GM23338 (cell line): ENCODE measurements around the gene DNTTIP2. TPM values are rescaled to one million over a fixed set of nuclear protein-coding genes. Genes with fewer than 3 reads are reported as not detected.

Source experiments
- ATAC-seq: fragments of 200-7000 bp; cut with Tn5 transposase; 3 replicates; pipeline ENCODE4 v1.9.1; 2020
- DNase-seq: peaks from one replicate; pipeline ENCODE4 v3.0.0-alpha.2; 2015; ENCODE audit warnings: low spot score
- H2AFZ ChIP-seq: fragments of 200-600 bp; sonication (generic); 2 replicates; pipeline ENCODE4 v1.8.0; 2016; ENCODE audit warnings: antibody characterized with exemption, mild to moderate bottlenecking, moderate library complexity
- H3F3A ChIP-seq: fragments of 200-600 bp; sonication (generic); replicated peaks from 2 replicates; pipeline ENCODE4 v1.8.0; 2017; ENCODE audit warnings: antibody characterized with exemption, mixed run types, low read depth
- H3K27ac ChIP-seq: fragments of 200-600 bp; sonication (generic); 2 replicates; pipeline ENCODE4 v1.6.1; 2016; ENCODE audit warnings: low read depth
- H3K27me3 ChIP-seq: fragments of 200-600 bp; sonication (generic); 2 replicates; pipeline ENCODE4 v1.8.0; 2016; ENCODE audit warnings: mild to moderate bottlenecking, mixed run types, moderate library complexity; ENCODE audit not compliant: insufficient read depth
- H3K36me3 ChIP-seq: fragments of 200-600 bp; sonication (generic); 2 replicates; pipeline ENCODE4 v1.8.0; 2016; ENCODE audit warnings: mild to moderate bottlenecking; ENCODE audit not compliant: insufficient read depth
- H3K4me1 ChIP-seq: fragments of 200-600 bp; sonication (generic); 2 replicates; pipeline ENCODE4 v1.8.0; 2016; ENCODE audit warnings: mild to moderate bottlenecking, moderate library complexity; ENCODE audit not compliant: insufficient read depth
- H3K4me2 ChIP-seq: fragments of 200-600 bp; sonication (generic); 2 replicates; pipeline ENCODE4 v1.7.1; 2017; ENCODE audit warnings: mixed run types
- H3K4me3 ChIP-seq: fragments of 200-600 bp; sonication (generic); 2 replicates; pipeline ENCODE4 v1.6.1; 2016; ENCODE audit warnings: mixed run types
- H3K79me2 ChIP-seq: fragments of 200-600 bp; sonication (generic); replicated peaks from 2 replicates; pipeline ENCODE4 v1.8.0; 2017; ENCODE audit warnings: mild to moderate bottlenecking; ENCODE audit not compliant: insufficient read depth
- H3K9me2 ChIP-seq: fragments of 200-600 bp; sonication (generic); 2 replicates; pipeline ENCODE4 v1.8.0; 2017; ENCODE audit not compliant: insufficient read depth
- H4K20me1 ChIP-seq: fragments of 200-600 bp; sonication (generic); replicated peaks from 2 replicates; pipeline ENCODE4 v1.8.0; 2017; ENCODE audit warnings: mild to moderate bottlenecking; ENCODE audit not compliant: insufficient read depth
- H3K27ac Mint-ChIP-seq: 2 replicates; pipeline ENCODE4 v1.8.0; 2020; ENCODE audit warnings: inconsistent platforms, mild to moderate bottlenecking, moderate library complexity, mixed read lengths
- H3K27me3 Mint-ChIP-seq: 3 replicates; pipeline ENCODE4 v1.8.0; 2022; ENCODE audit warnings: low read depth, mild to moderate bottlenecking, moderate library complexity, mixed read lengths, inconsistent platforms; ENCODE audit not compliant: insufficient read depth, poor library complexity
- H3K36me3 Mint-ChIP-seq: 3 replicates; pipeline ENCODE4 v1.8.0; 2021; ENCODE audit warnings: low read depth, mild to moderate bottlenecking, inconsistent platforms, moderate library complexity, mixed read lengths
- H3K4me1 Mint-ChIP-seq: 3 replicates; pipeline ENCODE4 v1.8.0; 2020; ENCODE audit warnings: mild to moderate bottlenecking, inconsistent platforms, mixed read lengths
- H3K4me3 Mint-ChIP-seq: 3 replicates; pipeline ENCODE4 v1.8.0; 2021; ENCODE audit warnings: moderate library complexity, mild to moderate bottlenecking, inconsistent platforms, mixed read lengths
- H3K9me3 Mint-ChIP-seq: 3 replicates; pipeline ENCODE4 v1.8.0; 2020; ENCODE audit warnings: moderate library complexity, mild to moderate bottlenecking, inconsistent platforms, mixed read lengths
- JUNB ChIP-seq: IDR thresholded peaks from one replicate; pipeline ENCODE4 v1.6.1; 2016; ENCODE audit warnings: antibody characterized with exemption; ENCODE audit not compliant: unreplicated experiment
- NANOG ChIP-seq: IDR thresholded peaks from 2 replicates; pipeline ENCODE4 v1.6.1; 2016; ENCODE audit warnings: antibody characterized with exemption, borderline replicate concordance
- STAT1 ChIP-seq: IDR thresholded peaks from one replicate; pipeline ENCODE4 v1.6.1; 2016; ENCODE audit warnings: antibody characterized with exemption; ENCODE audit not compliant: unreplicated experiment
- ZNF331 ChIP-seq: fragments of 250-450 bp; sonication (Bioruptor Pico); IDR thresholded peaks from 2 replicates; pipeline ENCODE4 v1.5.0; 2020; ENCODE audit warnings: low read depth, mild to moderate bottlenecking, moderate library complexity
- microRNA counts: library from miRNA; unstranded; fragments of <30 nt; microRNA quantifications from one replicate; lab custom pipeline; 2017
- microRNA-seq: library from miRNA; unstranded; fragments of <30 nt; microRNA quantifications from one replicate; pipeline ENCODE4, GENCODE V29; 2017
- polyA plus RNA-seq: library from polyadenylated mRNA; unstranded; fragments of >200 nt; fragmentation: Nextera tagmentation; extraction: Ambion mirVana; gene quantifications from 2 replicates; pipeline ENCODE4 v1.2.1, GENCODE V29; 2016
- small RNA-seq: library from RNA; depleted of rRNA; stranded (forward); fragments of <200 nt; gene quantifications from one replicate; pipeline ENCODE3, GENCODE V24; 2014; ENCODE audit warnings: low replicate concordance
- total RNA-seq: library from RNA; depleted of rRNA; stranded (reverse); fragments of >200 nt; shearing (Covaris generic); gene quantifications from 2 replicates; pipeline ENCODE4 v1.2.3, GENCODE V29; 2014; rRNA removed

Gene DNTTIP2
- total and polyA plus RNA-seq, 2 experiments from 2014 or later, result 48.1 to 91.3 TPM

DNA sequence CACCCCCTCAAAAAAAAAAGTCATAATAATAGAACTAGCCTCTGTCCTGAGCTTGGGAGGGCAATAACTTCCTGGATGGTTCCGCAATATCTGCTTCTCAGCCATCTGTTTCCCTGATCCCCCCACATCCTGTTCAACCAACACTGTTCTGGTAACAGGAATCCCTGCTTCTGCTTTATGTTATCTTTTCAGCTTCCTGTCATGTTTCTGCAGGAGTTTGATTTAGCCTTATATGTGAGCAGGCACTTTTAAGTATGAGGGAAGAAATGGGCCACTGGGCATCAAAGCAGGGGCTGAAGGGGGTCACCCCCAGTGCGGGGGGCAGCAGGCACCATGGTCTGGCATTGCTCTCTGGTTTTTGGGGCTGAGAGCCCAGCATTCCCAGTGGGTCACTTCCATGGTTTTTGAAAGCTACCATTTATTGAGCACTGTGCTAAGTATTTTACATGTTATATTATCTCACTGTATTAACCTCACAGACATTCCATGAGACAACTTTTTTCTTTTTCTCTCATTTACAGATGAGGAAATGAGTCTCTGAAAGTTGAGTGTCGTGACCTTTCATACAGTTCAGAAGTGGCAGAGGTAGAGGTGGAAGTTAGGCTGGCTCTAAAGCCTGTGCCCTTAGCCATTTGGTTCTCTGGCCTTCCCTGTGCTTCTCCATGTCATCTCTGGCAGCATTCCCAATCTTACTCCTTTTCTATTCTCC lies 61.9 kb downstream of the DNTTIP2 start:
- DNase-seq (no peak), ATAC-seq (no peak)
- no peaks in the 10 kb centered on the region for H3K79me2 ChIP-seq
- H3K27ac ChIP-seq, result no peak overlapping the region
- no peaks in the 10 kb centered on the region for H3K9me3 Mint-ChIP-seq
- peaks cover 68% of the 10 kb centered on the region for H3K4me1 Mint-ChIP-seq
- H3K4me3 Mint-ChIP-seq, result no peak overlapping the region
- 0 out of 2 replicates have a peak overlapping the region, but pooled peaks have one; percentile 10 for H3K4me2 ChIP-seq
- peaks cover 6% of the 10 kb centered on the region for H3K27me3 Mint-ChIP-seq
- 0 out of 2 replicates have a peak, but pooled peaks cover 4% of the 10 kb centered on the region for H3F3A ChIP-seq
- peak overlapping the region; percentile 58; the same call in 1 of the 2 replicates for H3K27ac Mint-ChIP-seq
- no peaks in the 10 kb centered on the region for H3K36me3 ChIP-seq
- H3K4me1 ChIP-seq, result peaks cover 52% of the 10 kb centered on the region
- peaks cover 3% of the 10 kb centered on the region; the same call in 1 of the 3 replicates for H3K36me3 Mint-ChIP-seq
- no peaks in the 10 kb centered on the region for H3K27me3 ChIP-seq
- no peak overlapping the region for H2AFZ ChIP-seq
- TF ChIP-seq JUNB (no peak), ZNF331 (CRISPR knock-in tag) (no peak), NANOG (no peak), STAT1 (no peak)
- H4K20me1 ChIP-seq, result no peaks in the 10 kb centered on the region
- no peak overlapping the region for H3K4me3 ChIP-seq
- H3K9me2 ChIP-seq, result peaks cover 8% of the 10 kb centered on the region

MicroRNAs encoded within 50 kb of the gene (microRNA counts, 767-probe panel; counts per million panel counts)
- not detected for microRNA hsa-miR-760 (lab: Ali Mortazavi, UCI)

Small RNA genes within 50 kb of the gene (microRNA-seq; reads per million reads assigned to microRNA genes)
- gene MIR760, result 7.8 reads per million, percentile 28 among the genes with 10 or more reads in this experiment

Small RNA genes within 50 kb of the gene (small RNA-seq; reads per million reads assigned to genes)
- not detected for gene AL117351.2
- gene MIR760, result 0.20 reads per million

Other genes with a start within 250 kb of the DNTTIP2 start
- 9.7 and 10.5 TPM in 2 replicates for gene BCAR3, start 197.4 kb downstream of the DNTTIP2 start, total RNA-seq
- 5.4 and 5.5 TPM in 2 replicates for gene BCAR3, start 197.4 kb downstream of the DNTTIP2 start, polyA plus RNA-seq
- 11.7 and 12.8 TPM in 2 replicates for gene GCLM, start 30.2 kb upstream of the DNTTIP2 start, total RNA-seq
- 10.0 and 10.4 TPM in 2 replicates for gene GCLM, start 30.2 kb upstream of the DNTTIP2 start, polyA plus RNA-seq
- 0.08 TPM in 1 of 2 replicates, not detected in the other for gene ABCA4, start 241.9 kb upstream of the DNTTIP2 start, total RNA-seq
- gene ABCA4, start 241.9 kb upstream of the DNTTIP2 start, polyA plus RNA-seq, result not detected in 2 replicates